Measurements from ENCODE around the gene MLH1. TPM values are rescaled to one million over a fixed set of nuclear protein-coding genes. Genes with fewer than 3 reads are reported as not detected.

Gene MLH1
- total and polyA plus RNA-seq, 2 of the 8 experiments (the other 6 are each of a cell fraction or from before 2014, with no cell fraction given) = 36.4 to 47.3 TPM

GRCh38 chr3:36959821-36960220, 33.5 kb upstream of the MLH1 start:
- Histone ChIP-seq H3K14ac (ENCODE audit: insufficient read length) (no peak overlapping the region), H4K20me1 (replicated peaks in 1 of 2; ENCODE audit: control insufficient read depth in 1 of 2, insufficient read depth in 2 of 2, low read length in 2 of 2) (no peaks in the 10 kb centered on the region), H3K56ac (replicated peaks; ENCODE audit: insufficient read length, low read depth, low read length) (no peak overlapping the region), H3K4ac (replicated peaks; ENCODE audit: insufficient read length, low read depth, low read length) (no peak overlapping the region), H4K91ac (replicated peaks; ENCODE audit: insufficient read length, low read length) (no peak overlapping the region), H2BK5ac (ENCODE audit: low read depth, low read length) (no peak overlapping the region), H3K9ac (replicated peaks in 1 of 4; ENCODE audit: extremely low read depth in 1 of 4, low read depth in 3 of 4, low read length in 3 of 4) (no peak overlapping the region), H2BK12ac (ENCODE audit: low read depth, low read length) (no peak overlapping the region), H3K18ac (ENCODE audit: extremely low read depth, low read length) (no peak overlapping the region), H4K5ac (ENCODE audit: insufficient read length, low read depth, low read length) (no peak overlapping the region), H3K27me3 (replicated peaks in 1 of 4; ENCODE audit: control insufficient read depth in 3 of 4, extremely low read depth in 1 of 4, insufficient read depth in 3 of 4, low read length in 3 of 4) (no peaks in the 10 kb centered on the region), H2AK5ac (ENCODE audit: low read depth, low read length) (no peak overlapping the region), H3K4me2 (ENCODE audit: insufficient read depth in 1 of 2, low read depth in 2 of 2, low read length in 2 of 2) (no peak overlapping the region), H3K4me1 (replicated peaks in 1 of 4; ENCODE audit: control insufficient read depth in 3 of 4, insufficient read depth in 4 of 4, low read length in 3 of 4) (peaks cover 0 to 2% (median under 1%) of the 10 kb centered on the region in 4 experiments; a peak in 4 of 7 replicates), H3K4me3 (ENCODE audit: extremely low read depth in 1 of 4, insufficient read depth in 2 of 4, low read depth in 3 of 4, low read length in 4 of 4) (no peak overlapping the region), H3K27ac (ENCODE audit: low read depth, low read length) (no peak overlapping the region), H3K23me2 (ENCODE audit: low read depth, low read length) (no peaks in the 10 kb centered on the region), H3K79me2 (ENCODE audit: control insufficient read depth in 1 of 2, insufficient read depth in 2 of 2, low read length in 2 of 2) (no peaks in the 10 kb centered on the region), H3K36me3 (ENCODE audit: control insufficient read depth in 2 of 4, insufficient read depth in 4 of 4, low read length in 3 of 4) (no peaks in the 10 kb centered on the region), H4K8ac (ENCODE audit: extremely low read depth, insufficient read depth, low read length) (no peak overlapping the region), H3K23ac (ENCODE audit: insufficient read length) (no peak overlapping the region), H2BK15ac (ENCODE audit: low read length) (no peak overlapping the region), H3K9me3 (ENCODE audit: insufficient read depth in 2 of 2, low read depth in 1 of 2, low read length in 1 of 2) (no peaks in the 10 kb centered on the region), H2BK20ac (ENCODE audit: low read length) (no peak overlapping the region), H2BK120ac (replicated peaks; ENCODE audit: low read depth, low read length) (no peak overlapping the region), H2AFZ (ENCODE audit: low read length) (no peak overlapping the region), H3K79me1 (ENCODE audit: low read depth, low read length) (no peaks in the 10 kb centered on the region)
- FAIRE-seq (no peak), DNase-seq (ENCODE audit: low read depth in 1 of 2, low spot score in 2 of 2) (no peak)
- ChIA-PET POLR2A (ENCODE audit: partially characterized antibody) (interaction anchor here (0.7 kb wide), 1 partner anchor 17 kb away, joined by 4 read pairs; no protein-coding TSS in a partner anchor), CTCF (ENCODE audit: partially characterized antibody) (interaction anchor here (0.6 to 9.6 kb wide), 24 partner anchors 10 to 333 kb away, joined by 3 to 125 read pairs (median 9); partner anchors contain the start of genes EPM2AIP1, MLH1 and TRANK1)
- WGBS, 2 experiments (ENCODE audit: extremely low coverage in 1 of 2, insufficient coverage in 1 of 2, insufficient read length in 1 of 2, insufficient replicate concordance in 2 of 2, low coverage in 1 of 2, low lambda C conversion rate in 2 of 2, missing lambda C conversion rate in 1 of 2) = 79% methylated on average over 2 of the region's 2 CpGs; no CpG with 5 or more reads in 1 of the 2 experiments
- no peak for TF ChIP-seq BACH1 (IDR thresholded peaks at IDR 0.05; ENCODE audit: low read length)
- TF ChIP-seq CBX8 (IDR thresholded peaks at IDR 0.05; ENCODE audit: borderline replicate concordance, low read depth, low read length) = no peak
- TF ChIP-seq MAX (IDR thresholded peaks at IDR 0.05) = no peak
- no peak for TF ChIP-seq BCL11A (IDR thresholded peaks at IDR 0.05; ENCODE audit: low read depth in 2 of 2, low read length in 2 of 2)
- no peak for TF ChIP-seq KDM5A (IDR thresholded peaks at IDR 0.05; ENCODE audit: low read length)
- no peak for TF ChIP-seq TEAD4 (IDR thresholded peaks at IDR 0.05; ENCODE audit: low read depth, low read length)
- TF ChIP-seq SP2 (IDR thresholded peaks at IDR 0.05; ENCODE audit: low read length) = no peak
- no peak for TF ChIP-seq TBP (IDR thresholded peaks at IDR 0.05; ENCODE audit: low read depth, low read length)
- TF ChIP-seq ASH2L (IDR thresholded peaks at IDR 0.05; ENCODE audit: low read length) = no peak
- TF ChIP-seq TAF7 (optimal IDR thresholded peaks at IDR 0.05; ENCODE audit: borderline replicate concordance, low read depth, low read length) = no peak
- no peak for TF ChIP-seq CTCF (IDR thresholded peaks at IDR 0.05; ENCODE audit: control extremely low read depth in 1 of 3, insufficient read depth in 1 of 3, low read depth in 1 of 3, low read length in 3 of 3)
- TF ChIP-seq POLR2AphosphoS5 (IDR thresholded peaks at IDR 0.05; ENCODE audit: low read depth, low read length) = no peak

Measured in H1 (cell line).